ENCODE measurements around the gene OLIG1. TPM values are rescaled to one million over a fixed set of nuclear protein-coding genes. Genes with fewer than 3 reads are reported as not detected.

The OLIG1 gene
- total RNA-seq, 1 experiment from 2014 or later = not detected

- Histone ChIP-seq H3K9me2 (ENCODE audit: insufficient read depth) (no peaks in the 10 kb centered on the region), H3K27ac (ENCODE audit: low read depth, low read length) (no peak overlapping the region), H4K20me1 (ENCODE audit: insufficient read depth) (no peaks in the 10 kb centered on the region), H3K4me2 (ENCODE audit: low read length) (no peak overlapping the region), H3K36me3 (ENCODE audit: control insufficient read depth in 1 of 2, insufficient read depth in 2 of 2, low read length in 2 of 2) (no peaks in the 10 kb centered on the region), H2AFZ (ENCODE audit: low read depth, low read length, poor library complexity, severe bottlenecking) (no peak overlapping the region), H3K27me3 (ENCODE audit: insufficient read depth, low read length) (peaks cover 7% of the 10 kb centered on the region; the same call in 1 of the 2 replicates), H3K4me3 (replicated peaks in 1 of 2; ENCODE audit: low read depth in 1 of 2, low read length in 2 of 2) (no peak overlapping the region), H3K4me1 (ENCODE audit: control insufficient read depth in 1 of 2, insufficient read depth in 2 of 2, low read length in 2 of 2) (peaks cover under 1 to 13% of the 10 kb centered on the region in 2 experiments), H3K9ac (ENCODE audit: low read length) (no peak overlapping the region), H3K79me2 (ENCODE audit: insufficient read depth, low read length) (no peaks in the 10 kb centered on the region), H3K9me3 (ENCODE audit: control insufficient read depth in 1 of 2, insufficient read depth in 1 of 2, low read depth in 1 of 2, low read length in 2 of 2) (no peaks in the 10 kb centered on the region)
- intact Hi-C loops (cut with micrococcal nuclease) = no loop called here
- DNase-seq (ENCODE audit: low read depth, low spot score) = no peak
- CTCF ChIA-PET = no interaction called here
- no peak for ATAC-seq
- no TSS peak for BruUV-seq (replicated peaks)
- POLR2A ChIA-PET = no interaction called here
- RAD21 ChIA-PET (ENCODE audit: low non-redundant PET in 1 of 2, low total read pairs in 2 of 2, uncharacterized antibody in 2 of 2, unreplicated experiment in 2 of 2) = no interaction called here
- TF ChIP-seq ELF1 (IDR thresholded peaks at IDR 0.05; ENCODE audit: borderline replicate concordance, low read depth) (no peak), ZNF274 (IDR thresholded peaks at IDR 0.05; ENCODE audit: low read depth, low read length) (no peak), CTCF (IDR thresholded peaks at IDR 0.05 in 2 of 3, conservative IDR thresholded peaks at IDR 0.05 in 1 of 3; ENCODE audit: borderline replicate concordance in 1 of 3, insufficient read depth in 1 of 3, low read depth in 2 of 3, low read length in 2 of 3) (no peak), JUND (IDR thresholded peaks at IDR 0.05) (no peak)
These were observed 32.4 kb upstream of the OLIG1 start for GRCh38 chr21:33037501-33037900.

GRCh38 chr21:33039536-33039935 lies 30.4 kb upstream of the OLIG1 start:
- Histone ChIP-seq H3K27ac (ENCODE audit: low read depth, low read length) (no peak overlapping the region), H3K27me3 (ENCODE audit: insufficient read depth, low read length) (peaks cover 16% of the 10 kb centered on the region; the same call in 1 of the 2 replicates), H3K4me2 (ENCODE audit: low read length) (no peak overlapping the region), H3K4me1 (ENCODE audit: control insufficient read depth in 1 of 2, insufficient read depth in 2 of 2, low read length in 2 of 2) (peaks cover 9 to 23% of the 10 kb centered on the region in 2 experiments), H2AFZ (ENCODE audit: low read depth, low read length, poor library complexity, severe bottlenecking) (no peak overlapping the region), H3K9me2 (ENCODE audit: insufficient read depth) (no peaks in the 10 kb centered on the region), H3K9ac (ENCODE audit: low read length) (no peak overlapping the region), H3K36me3 (ENCODE audit: control insufficient read depth in 1 of 2, insufficient read depth in 2 of 2, low read length in 2 of 2) (no peaks in the 10 kb centered on the region), H3K4me3 (replicated peaks in 1 of 2; ENCODE audit: low read depth in 1 of 2, low read length in 2 of 2) (no peak overlapping the region), H4K20me1 (ENCODE audit: insufficient read depth) (no peaks in the 10 kb centered on the region), H3K9me3 (ENCODE audit: control insufficient read depth in 1 of 2, insufficient read depth in 1 of 2, low read depth in 1 of 2, low read length in 2 of 2) (no peaks in the 10 kb centered on the region), H3K79me2 (ENCODE audit: insufficient read depth, low read length) (no peaks in the 10 kb centered on the region)
- RAD21 ChIA-PET (ENCODE audit: low non-redundant PET in 1 of 2, low total read pairs in 2 of 2, uncharacterized antibody in 2 of 2, unreplicated experiment in 2 of 2) = no interaction called here
- POLR2A ChIA-PET = no interaction called here
- TF ChIP-seq ZFX (IDR thresholded peaks at IDR 0.05) (no peak), SP1 (IDR thresholded peaks at IDR 0.05; ENCODE audit: low read depth) (no peak), CTCF (IDR thresholded peaks at IDR 0.05 in 2 of 3, conservative IDR thresholded peaks at IDR 0.05 in 1 of 3; ENCODE audit: borderline replicate concordance in 1 of 3, insufficient read depth in 1 of 3, low read depth in 2 of 3, low read length in 2 of 3) (no peak), CBX3 (IDR thresholded peaks at IDR 0.05; ENCODE audit: low read depth) (no peak), RAD21 (IDR thresholded peaks at IDR 0.05; ENCODE audit: low read depth) (no peak)
- BruUV-seq (replicated peaks) = no TSS peak
- DNase-seq (ENCODE audit: low read depth, low spot score) = no peak
- intact Hi-C loops (cut with micrococcal nuclease) = no loop called here
- ATAC-seq = no peak
- CTCF ChIA-PET = no interaction called here
